CD4-positive, CD25-positive, alpha-beta regulatory T cell (primary cell): ENCODE measurements around the gene TSHZ3. TPM values are rescaled to one million over a fixed set of nuclear protein-coding genes. Genes with fewer than 3 reads are reported as not detected.

Source experiments
- ATAC-seq, 2 donors: fragments of 150-1000 bp; cut with Tn5 transposase; one replicate each; pipeline ENCODE4 v1.10.0; 2021; ENCODE audit warnings: low read depth in 2 of 2, moderate number of reproducible peaks in 2 of 2, moderate library complexity in 1 of 2
- DNase-seq, 3 donors: peaks; one replicate each; pipeline versions ENCODE4 v3.0.0 to v3.0.0-alpha.2; 2012 to 2022; ENCODE audit warnings: mixed read lengths in 1 of 3
- H3K27ac ChIP-seq: one replicate; pipeline ENCODE4 v1.7.0; 2013; ENCODE audit warnings: mild to moderate bottlenecking, low read length; ENCODE audit not compliant: insufficient read depth, poor library complexity, severe bottlenecking
- H3K27me3 ChIP-seq: one replicate; pipeline ENCODE4 v1.7.0; 2013; ENCODE audit warnings: low read length; ENCODE audit not compliant: control insufficient read depth, insufficient read depth
- H3K36me3 ChIP-seq: one replicate; pipeline ENCODE4 v1.7.0; 2013; ENCODE audit warnings: mild to moderate bottlenecking, low read length, moderate library complexity; ENCODE audit not compliant: control insufficient read depth, insufficient read depth
- H3K4me1 ChIP-seq: 2 replicates; pipeline ENCODE4 v1.7.0; 2013; ENCODE audit warnings: mild to moderate bottlenecking, low read length; ENCODE audit not compliant: insufficient read depth, control insufficient read depth, poor library complexity, severe bottlenecking
- H3K4me3 ChIP-seq: one replicate; pipeline ENCODE4 v1.7.0; 2013; ENCODE audit warnings: low read depth, mild to moderate bottlenecking, low read length, moderate library complexity
- H3K9me3 ChIP-seq, 2 experiments: 1 replicate in 1 of 2; 2 replicates in 1 of 2; pipeline ENCODE4 v1.7.0; 2013; ENCODE audit warnings: low read length in 2 of 2, mild to moderate bottlenecking in 1 of 2, moderate library complexity in 1 of 2; ENCODE audit not compliant: control insufficient read depth in 2 of 2
- H3K27ac Mint-ChIP-seq, 3 donors: one replicate each; pipeline ENCODE4 v1.8.0; 2020 to 2022; ENCODE audit warnings: mild to moderate bottlenecking in 3 of 3, mixed read lengths in 3 of 3, moderate library complexity in 2 of 3
- H3K27me3 Mint-ChIP-seq: one replicate; pipeline ENCODE4 v1.8.0; 2022; ENCODE audit warnings: mild to moderate bottlenecking, mixed read lengths
- H3K36me3 Mint-ChIP-seq: one replicate; pipeline ENCODE4 v1.8.0; 2020; ENCODE audit warnings: mixed read lengths
- H3K4me1 Mint-ChIP-seq, 4 donors: one replicate each; pipeline ENCODE4 v1.8.0; 2020 to 2022; ENCODE audit warnings: mixed read lengths in 4 of 4, mild to moderate bottlenecking in 1 of 4
- H3K4me3 Mint-ChIP-seq, 4 donors: one replicate each; pipeline ENCODE4 v1.8.0; 2020 to 2022; ENCODE audit warnings: mild to moderate bottlenecking in 4 of 4, mixed read lengths in 4 of 4, moderate library complexity in 3 of 4
- H3K9me3 Mint-ChIP-seq, 7 donors: one replicate each; pipeline ENCODE4 v1.8.0; 2020 to 2022; ENCODE audit warnings: mixed read lengths in 7 of 7, mild to moderate bottlenecking in 3 of 7, moderate library complexity in 2 of 7
- polyA plus RNA-seq, 4 donors: library from polyadenylated mRNA; unstranded; fragments of 300-500 nt; fragmentation: Illumina TruSeq; gene quantifications; one replicate each; pipeline ENCODE4 v1.2.3, GENCODE V29; 2021
- total RNA-seq: library from RNA; stranded (reverse); gene quantifications from one replicate; pipeline ENCODE4 v1.2.3, GENCODE V29; 2022

The TSHZ3 gene
- total and polyA plus RNA-seq, 5 donors from 2014 or later = 0.24 to 2.5 (median 0.96) TPM

GRCh38 chr19:31326329-31327028 is 22.8 kb downstream of the TSHZ3 start:
- Histone ChIP-seq H3K27ac (no peak overlapping the region), H3K4me3 (no peak overlapping the region), H3K36me3 (no peaks in the 10 kb centered on the region), H3K4me1 (no peaks in the 10 kb centered on the region), H3K9me3 (no peaks in the 10 kb centered on the region), H3K27me3 (no peaks in the 10 kb centered on the region)
- Mint-ChIP-seq H3K9me3 (no peaks in the 10 kb centered on the region), H3K36me3 (no peaks in the 10 kb centered on the region), H3K27me3 (no peaks in the 10 kb centered on the region), H3K4me3 (no peak overlapping the region), H3K27ac (no peak overlapping the region), H3K4me1 (peaks cover 0 to 5% (median 4%) of the 10 kb centered on the region in 4 donors)
- ATAC-seq = no peak
- no peak for DNase-seq

- no peaks in the 10 kb centered on the region for H3K27me3 Mint-ChIP-seq
- Histone ChIP-seq H3K4me1 (no peaks in the 10 kb centered on the region), H3K4me3 (no peak overlapping the region), H3K9me3 (no peaks in the 10 kb centered on the region), H3K27me3 (no peaks in the 10 kb centered on the region), H3K27ac (no peak overlapping the region), H3K36me3 (no peaks in the 10 kb centered on the region)
- no peaks in the 10 kb centered on the region for H3K36me3 Mint-ChIP-seq
- no peak for ATAC-seq
- peaks cover 0 to 5% (median 4%) of the 10 kb centered on the region in 4 donors for H3K4me1 Mint-ChIP-seq
- H3K9me3 Mint-ChIP-seq = no peaks in the 10 kb centered on the region
- H3K27ac Mint-ChIP-seq = no peak overlapping the region
- no peak overlapping the region for H3K4me3 Mint-ChIP-seq
- no peak for DNase-seq
Observed at GRCh38 chr19:31325342-31325741, 23.9 kb downstream of the TSHZ3 start.

- Histone ChIP-seq H3K4me3 (no peak overlapping the region), H3K27me3 (no peaks in the 10 kb centered on the region), H3K36me3 (no peaks in the 10 kb centered on the region), H3K27ac (no peak overlapping the region), H3K9me3 (no peaks in the 10 kb centered on the region), H3K4me1 (no peaks in the 10 kb centered on the region)
- no peaks in the 10 kb centered on the region for H3K36me3 Mint-ChIP-seq
- no peak overlapping the region for H3K4me3 Mint-ChIP-seq
- H3K27ac Mint-ChIP-seq = peak overlapping the region in 1 of 3 donors; percentile 65
- no peak for DNase-seq
- no peaks in the 10 kb centered on the region for H3K9me3 Mint-ChIP-seq
- peaks cover 4% of the 10 kb centered on the region for H3K27me3 Mint-ChIP-seq
- H3K4me1 Mint-ChIP-seq = no peaks in the 10 kb centered on the region
- no peak for ATAC-seq
Observed at GRCh38 chr19:31319465-31319864, 29.8 kb downstream of the TSHZ3 start.

- H3K27me3 Mint-ChIP-seq = peaks cover 4% of the 10 kb centered on the region
- H3K36me3 ChIP-seq = no peaks in the 10 kb centered on the region
- no peak overlapping the region for H3K27ac ChIP-seq
- H3K27ac Mint-ChIP-seq = peak overlapping the region in 1 of 3 donors; percentile 65
- H3K4me3 ChIP-seq = no peak overlapping the region
- ATAC-seq = no peak
- H3K4me1 Mint-ChIP-seq = no peaks in the 10 kb centered on the region
- no peak overlapping the region for H3K4me3 Mint-ChIP-seq
- H3K9me3 ChIP-seq = no peaks in the 10 kb centered on the region
- H3K9me3 Mint-ChIP-seq = no peaks in the 10 kb centered on the region
- no peaks in the 10 kb centered on the region for H3K36me3 Mint-ChIP-seq
- no peaks in the 10 kb centered on the region for H3K4me1 ChIP-seq
- no peaks in the 10 kb centered on the region for H3K27me3 ChIP-seq
- DNase-seq = no peak
Observed at GRCh38 chr19:31318790-31319425, 30.3 kb downstream of the TSHZ3 start.

GRCh38 chr19:31317570-31317969 is 31.7 kb downstream of the TSHZ3 start:
- no peaks in the 10 kb centered on the region for H3K27me3 ChIP-seq
- peak overlapping the region in 1 of 3 donors; percentile 25 for H3K27ac Mint-ChIP-seq

GRCh38 chr19:31317093-31317492 is 32.1 kb downstream of the TSHZ3 start:
- H3K4me3 Mint-ChIP-seq = no peak overlapping the region
- Histone ChIP-seq H3K4me1 (no peaks in the 10 kb centered on the region), H3K27me3 (no peaks in the 10 kb centered on the region), H3K4me3 (no peak overlapping the region), H3K9me3 (no peaks in the 10 kb centered on the region), H3K36me3 (no peaks in the 10 kb centered on the region), H3K27ac (no peak overlapping the region)
- no peaks in the 10 kb centered on the region for H3K4me1 Mint-ChIP-seq
- no peaks in the 10 kb centered on the region for H3K36me3 Mint-ChIP-seq
- H3K27ac Mint-ChIP-seq = no peak overlapping the region
- DNase-seq = no peak
- H3K9me3 Mint-ChIP-seq = no peaks in the 10 kb centered on the region
- no peak for ATAC-seq
- peaks cover 4% of the 10 kb centered on the region for H3K27me3 Mint-ChIP-seq

More at GRCh38 chr19:31317570-31317969, 31.7 kb downstream of the TSHZ3 start:
- H3K27ac ChIP-seq = no peak overlapping the region
- H3K4me3 ChIP-seq = no peak overlapping the region
- H3K27me3 Mint-ChIP-seq = peaks cover 4% of the 10 kb centered on the region
- H3K9me3 Mint-ChIP-seq = no peaks in the 10 kb centered on the region
- ATAC-seq (no peak), DNase-seq (no peak)
- no peaks in the 10 kb centered on the region for H3K36me3 Mint-ChIP-seq
- no peaks in the 10 kb centered on the region for H3K9me3 ChIP-seq
- no peaks in the 10 kb centered on the region for H3K4me1 ChIP-seq
- no peaks in the 10 kb centered on the region for H3K4me1 Mint-ChIP-seq
- H3K4me3 Mint-ChIP-seq = no peak overlapping the region
- H3K36me3 ChIP-seq = no peaks in the 10 kb centered on the region

- Histone ChIP-seq H3K27ac (no peak overlapping the region), H3K36me3 (no peaks in the 10 kb centered on the region), H3K9me3 (no peaks in the 10 kb centered on the region), H3K27me3 (no peaks in the 10 kb centered on the region), H3K4me1 (no peaks in the 10 kb centered on the region), H3K4me3 (no peak overlapping the region)
- peaks cover 4% of the 10 kb centered on the region for H3K27me3 Mint-ChIP-seq
- no peak overlapping the region for H3K4me3 Mint-ChIP-seq
- H3K36me3 Mint-ChIP-seq = no peaks in the 10 kb centered on the region
- no peaks in the 10 kb centered on the region for H3K9me3 Mint-ChIP-seq
- no peaks in the 10 kb centered on the region for H3K4me1 Mint-ChIP-seq
- DNase-seq (no peak), ATAC-seq (no peak)
- no peak overlapping the region for H3K27ac Mint-ChIP-seq
Observed at GRCh38 chr19:31316201-31316951, 32.9 kb downstream of the TSHZ3 start.
